PC-9 (cell line): Measurements from ENCODE around the gene OPRM1. TPM values are rescaled to one million over a fixed set of nuclear protein-coding genes. Genes with fewer than 3 reads are reported as not detected.

Experiments used
- BruUV-seq: library from RNA; stranded (reverse); fragments of 400-500 nt; replicated peaks from 2 replicates; lab custom pipeline; 2021; lab: Mats Ljungman, UMichigan
- CTCF ChIA-PET: fragments of 300-600 bp; sonication (Branson Sonifier 250); formaldehyde crosslinking; loops from one replicate; lab custom pipeline; 2022; ENCODE audit warnings: antibody characterized with exemption; lab: Charles Lee
- POLR2A ChIA-PET: fragments of 300-600 bp; sonication (Branson Sonifier 250); formaldehyde crosslinking; loops from one replicate; lab custom pipeline; 2022; ENCODE audit warnings: antibody characterized with exemption; ENCODE audit not compliant: unreplicated experiment; lab: Charles Lee
- DNase-seq, 2 experiments: peaks; one replicate each; pipeline versions ENCODE4 v3.0.0 to v3.0.0-alpha.2; 2015 to 2022; ENCODE audit warnings: mixed read lengths in 1 of 2
- H2AFZ ChIP-seq: fragments of 200-600 bp; sonication (generic); 2 replicates; pipeline ENCODE4 v1.8.1; 2017; ENCODE audit warnings: antibody characterized with exemption
- H3F3A ChIP-seq: fragments of 200-600 bp; sonication (generic); 2 replicates; pipeline ENCODE4 v1.8.1; 2017; ENCODE audit warnings: antibody characterized with exemption, mild to moderate bottlenecking, low read depth; ENCODE audit not compliant: insufficient read depth
- H3K27ac ChIP-seq: fragments of 200-600 bp; sonication (generic); 2 replicates; pipeline ENCODE4 v1.6.1; 2016; ENCODE audit warnings: mixed run types
- H3K27me3 ChIP-seq: fragments of 200-600 bp; sonication (generic); 2 replicates; pipeline ENCODE4 v1.6.1; 2016; ENCODE audit warnings: low read depth, mixed run types; ENCODE audit not compliant: insufficient read depth
- H3K36me3 ChIP-seq: fragments of 200-600 bp; sonication (generic); 2 replicates; pipeline ENCODE4 v1.6.1; 2016; ENCODE audit warnings: low read depth, mixed run types
- H3K4me1 ChIP-seq: fragments of 200-600 bp; sonication (generic); replicated peaks from 2 replicates; pipeline ENCODE4 v1.6.1; 2016; ENCODE audit warnings: mixed run types; ENCODE audit not compliant: insufficient read depth
- H3K4me2 ChIP-seq: fragments of 200-600 bp; sonication (generic); 2 replicates; pipeline ENCODE4 v1.6.1; 2017; ENCODE audit warnings: mixed run types
- H3K4me3 ChIP-seq: fragments of 200-600 bp; sonication (generic); 2 replicates; pipeline ENCODE4 v1.6.1; 2016; ENCODE audit warnings: mixed run types
- H3K79me2 ChIP-seq: fragments of 200-600 bp; sonication (generic); 2 replicates; pipeline ENCODE4 v1.6.1; 2017; ENCODE audit warnings: low read depth, mixed run types
- H3K9me2 ChIP-seq: fragments of 200-600 bp; sonication (generic); 2 replicates; pipeline ENCODE4 v1.8.1; 2017; ENCODE audit warnings: mild to moderate bottlenecking; ENCODE audit not compliant: insufficient read depth
- H3K9me3 ChIP-seq: fragments of 200-600 bp; sonication (generic); 2 replicates; pipeline ENCODE4 v1.8.1; 2016; ENCODE audit warnings: low read depth; ENCODE audit not compliant: insufficient read depth
- H4K20me1 ChIP-seq: fragments of 200-600 bp; sonication (generic); 2 replicates; pipeline ENCODE4 v1.8.1; 2017; ENCODE audit not compliant: insufficient read depth
- CTCF ChIP-seq: fragments of 200-600 bp; sonication (generic); conservative IDR thresholded peaks from 2 replicates; pipeline ENCODE4 v1.6.1; 2017; ENCODE audit warnings: mixed run types, antibody characterized with exemption, mild to moderate bottlenecking, moderate library complexity
- EZH2 ChIP-seq: fragments of 200-600 bp; sonication (generic); IDR thresholded peaks from 2 replicates; pipeline ENCODE4 v1.8.0; 2017; ENCODE audit warnings: antibody characterized with exemption, low read depth
- intact Hi-C: fragments of 100-400 bp; cut with micrococcal nuclease; formaldehyde crosslinking; loops from one replicate; pipeline ENCODE4 v1.10.0; 2022; ENCODE audit not compliant: unreplicated experiment
- total RNA-seq: library from RNA; stranded (reverse); gene quantifications from 2 replicates; pipeline ENCODE4 v1.2.3, GENCODE V29; 2021

Gene OPRM1
- total RNA-seq, 1 experiment from 2014 or later: not detected

- Histone ChIP-seq H3K9me3 (no peaks in the 10 kb centered on the region), H3K4me3 (no peak overlapping the region), H4K20me1 (no peaks in the 10 kb centered on the region), H3F3A (no peaks in the 10 kb centered on the region), H3K4me1 (no peaks in the 10 kb centered on the region), H3K9me2 (no peaks in the 10 kb centered on the region), H3K27me3 (no peaks in the 10 kb centered on the region), H3K36me3 (no peaks in the 10 kb centered on the region), H3K27ac (no peak overlapping the region), H3K79me2 (no peaks in the 10 kb centered on the region), H3K4me2 (no peak overlapping the region), H2AFZ (no peak overlapping the region)
- no peak for TF ChIP-seq EZH2
- TF ChIP-seq CTCF: no peak
- BruUV-seq: no TSS peak
- no peak for DNase-seq
- POLR2A ChIA-PET: no interaction called here
- CTCF ChIA-PET: no interaction called here
- intact Hi-C loops: no loop called here
These were observed 78.4 kb downstream of the OPRM1 start for GRCh38 chr6:154117485-154117884.

- CTCF ChIA-PET: no interaction called here
- no peaks in the 10 kb centered on the region for H3K9me2 ChIP-seq
- no peak overlapping the region for H3K4me2 ChIP-seq
- BruUV-seq: no TSS peak
- H2AFZ ChIP-seq: no peak overlapping the region
- H4K20me1 ChIP-seq: no peaks in the 10 kb centered on the region
- TF ChIP-seq CTCF: no peak
- TF ChIP-seq EZH2: no peak
- intact Hi-C loops: no loop called here
- H3F3A ChIP-seq: no peaks in the 10 kb centered on the region
- no peak overlapping the region for H3K4me3 ChIP-seq
- no peak overlapping the region for H3K27ac ChIP-seq
- H3K79me2 ChIP-seq: no peaks in the 10 kb centered on the region
- H3K36me3 ChIP-seq: no peaks in the 10 kb centered on the region
- H3K9me3 ChIP-seq: no peaks in the 10 kb centered on the region
- no peaks in the 10 kb centered on the region for H3K27me3 ChIP-seq
- H3K4me1 ChIP-seq: no peaks in the 10 kb centered on the region
- POLR2A ChIA-PET: no interaction called here
- no peak for DNase-seq
These were observed 83.3 kb downstream of the OPRM1 start for GRCh38 chr6:154122195-154122925.

- ChIA-PET CTCF (no interaction called here), POLR2A (no interaction called here)
- H3K4me2 ChIP-seq: no peak overlapping the region
- DNase-seq: no peak
- no peak overlapping the region for H2AFZ ChIP-seq
- H3K27ac ChIP-seq: no peak overlapping the region
- no peaks in the 10 kb centered on the region for H4K20me1 ChIP-seq
- intact Hi-C loops: no loop called here
- no peak for TF ChIP-seq EZH2
- TF ChIP-seq CTCF: no peak
- H3K36me3 ChIP-seq: no peaks in the 10 kb centered on the region
- no peaks in the 10 kb centered on the region for H3K27me3 ChIP-seq
- H3K4me3 ChIP-seq: no peak overlapping the region
- no peaks in the 10 kb centered on the region for H3K9me3 ChIP-seq
- BruUV-seq: no TSS peak
- H3K79me2 ChIP-seq: no peaks in the 10 kb centered on the region
- no peaks in the 10 kb centered on the region for H3K4me1 ChIP-seq
- H3F3A ChIP-seq: no peaks in the 10 kb centered on the region
- H3K9me2 ChIP-seq: no peaks in the 10 kb centered on the region
These were observed 84.3 kb downstream of the OPRM1 start for GRCh38 chr6:154123155-154123956.
